ENCODE data around the gene HAS3.

- TF ChIP-seq, protein P1, sequence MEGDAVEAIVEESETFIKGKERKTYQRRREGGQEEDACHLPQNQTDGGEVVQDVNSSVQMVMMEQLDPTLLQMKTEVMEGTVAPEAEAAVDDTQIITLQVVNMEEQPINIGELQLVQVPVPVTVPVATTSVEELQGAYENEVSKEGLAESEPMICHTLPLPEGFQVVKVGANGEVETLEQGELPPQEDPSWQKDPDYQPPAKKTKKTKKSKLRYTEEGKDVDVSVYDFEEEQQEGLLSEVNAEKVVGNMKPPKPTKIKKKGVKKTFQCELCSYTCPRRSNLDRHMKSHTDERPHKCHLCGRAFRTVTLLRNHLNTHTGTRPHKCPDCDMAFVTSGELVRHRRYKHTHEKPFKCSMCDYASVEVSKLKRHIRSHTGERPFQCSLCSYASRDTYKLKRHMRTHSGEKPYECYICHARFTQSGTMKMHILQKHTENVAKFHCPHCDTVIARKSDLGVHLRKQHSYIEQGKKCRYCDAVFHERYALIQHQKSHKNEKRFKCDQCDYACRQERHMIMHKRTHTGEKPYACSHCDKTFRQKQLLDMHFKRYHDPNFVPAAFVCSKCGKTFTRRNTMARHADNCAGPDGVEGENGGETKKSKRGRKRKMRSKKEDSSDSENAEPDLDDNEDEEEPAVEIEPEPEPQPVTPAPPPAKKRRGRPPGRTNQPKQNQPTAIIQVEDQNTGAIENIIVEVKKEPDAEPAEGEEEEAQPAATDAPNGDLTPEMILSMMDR (IDR thresholded peaks at IDR 0.05; ENCODE audit: low read length) = no peak
- TF ChIP-seq EZH2 (optimal IDR thresholded peaks at IDR 0.05; ENCODE audit: low read depth, low read length) (no peak), EZH2phosphoT487 (IDR thresholded peaks at IDR 0.05; ENCODE audit: low read length) (no peak)
Observed at GRCh38 chr16:69089091-69089910, 16.2 kb upstream of the HAS3 start.

All from MM.1S (cell line).